A549 (cell line): ENCODE results near the gene CTNNA1. TPM values are rescaled to one million over a fixed set of nuclear protein-coding genes. Genes with fewer than 3 reads are reported as not detected.
"Not testable (repeated sequence)": the region's sequence is repeated elsewhere in the genome, so short reads cannot be mapped to it uniquely, and the experiment has no call there.

Source experiments
- ATAC-seq, 2 experiments: fragments of 200-7000 bp in 1 of 2; fragments of >200 bp in 1 of 2; cut with Nextera tagmentation in 1 of 2; cut with Tn5 transposase in 1 of 2; 3 replicates each; pipeline versions ENCODE4 v1.8.0 to v1.9.1; 2018 to 2020; ENCODE audit warnings: mild to moderate bottlenecking in 1 of 2, moderate library complexity in 1 of 2
- CTCF ChIA-PET: fragments of 300-600 bp; sonication (Branson Sonifier 250); formaldehyde crosslinking; extraction: SDS; loops from one replicate; lab custom pipeline; 2021; ENCODE audit warnings: antibody characterized with exemption, inconsistent platforms; lab: Yijun Ruan, JAX
- POLR2A ChIA-PET: fragments of 350-600 bp; formaldehyde crosslinking; extraction: SDS; loops from one replicate; lab custom pipeline; 2021; ENCODE audit warnings: antibody characterized with exemption, inconsistent platforms; lab: Yijun Ruan, JAX
- DNase-seq, 2 experiments: peaks; one replicate each; pipeline versions ENCODE4 v3.0.0 to v3.0.0-alpha.2; 2011 to 2016; ENCODE audit warnings: low read depth in 1 of 2, low spot score in 1 of 2
- FAIRE-seq: peaks from 2 replicates; lab custom pipeline; 2011; peaks lifted over from hg19 to GRCh38; lab: Jason Lieb, UNC
- H3K27ac ChIP-seq, 2 experiments: fragments of >200 bp; sonication (Bioruptor Twin); formaldehyde crosslinking; 3 replicates each; pipeline ENCODE4 v1.5.1; 2016 to 2017
- H3K4me1 ChIP-seq: fragments of >200 bp; sonication (Bioruptor Twin); formaldehyde crosslinking; 3 replicates; pipeline ENCODE4 v1.6.1; 2016
- H3K4me2 ChIP-seq: fragments of >200 bp; sonication (Bioruptor Twin); formaldehyde crosslinking; 3 replicates; pipeline ENCODE4 v1.6.1; 2016
- H3K4me3 ChIP-seq: fragments of >200 bp; sonication (Bioruptor Twin); formaldehyde crosslinking; 3 replicates; pipeline ENCODE4 v1.5.1; 2016
- H3K9me3 ChIP-seq: fragments of >200 bp; sonication (Bioruptor Twin); formaldehyde crosslinking; 3 replicates; pipeline ENCODE4 v1.6.1; 2016
- CEBPB ChIP-seq, 2 experiments: fragments of >200 bp in 1 of 2; sonication (Bioruptor Twin) in 1 of 2; formaldehyde crosslinking in 1 of 2; IDR thresholded peaks; 2 replicates each; pipeline ENCODE4 v1.6.1; 2012 to 2016
- ESRRA ChIP-seq: fragments of 150-350 bp; IDR thresholded peaks from 2 replicates; pipeline ENCODE4 v1.6.1; 2014; ENCODE audit warnings: mild to moderate bottlenecking, low read length, borderline replicate concordance
- GATA3 ChIP-seq: IDR thresholded peaks from 2 replicates; pipeline ENCODE4 v1.6.1; 2012; ENCODE audit warnings: borderline replicate concordance
- HDAC2 ChIP-seq: fragments of 200-600 bp; sonication (generic); IDR thresholded peaks from 2 replicates; pipeline ENCODE4 v1.6.1; 2016
- HOXA7 ChIP-seq: fragments of 250-450 bp; sonication (Bioruptor Pico); IDR thresholded peaks from 2 replicates; pipeline ENCODE4 v1.5.0; 2020; ENCODE audit warnings: mild to moderate bottlenecking, moderate library complexity
- HOXB5 ChIP-seq: fragments of 250-450 bp; sonication (Bioruptor Pico); IDR thresholded peaks from 2 replicates; pipeline ENCODE4 v1.5.0; 2020; ENCODE audit warnings: mild to moderate bottlenecking, moderate library complexity
- MAFK ChIP-seq: fragments of 450-650 bp; IDR thresholded peaks from 2 replicates; pipeline ENCODE4 v1.6.1; 2014; ENCODE audit not compliant: partially characterized antibody
- MAZ ChIP-seq: fragments of 150-350 bp; IDR thresholded peaks from 2 replicates; pipeline ENCODE4 v1.6.1; 2014; ENCODE audit warnings: antibody characterized with exemption, low read depth, low read length, borderline replicate concordance
- MYC ChIP-seq: IDR thresholded peaks from 2 replicates; pipeline ENCODE4 v1.6.1; 2012; ENCODE audit warnings: mild to moderate bottlenecking, inconsistent platforms, low read length, improper control_type of control experiment, borderline replicate concordance
- NR3C1 ChIP-seq: fragments of >200 bp; sonication (Bioruptor Twin); formaldehyde crosslinking; IDR thresholded peaks from 3 replicates; pipeline ENCODE4 v1.6.1; 2017
- PHF8 ChIP-seq: fragments of 200-600 bp; sonication (generic); IDR thresholded peaks from 2 replicates; pipeline ENCODE4 v1.6.1; 2016; ENCODE audit warnings: low read depth, mild to moderate bottlenecking, antibody characterized with exemption, moderate library complexity, borderline replicate concordance
- RAD21 ChIP-seq, 2 experiments: fragments of >200 bp in 1 of 2; sonication (Bioruptor Twin) in 1 of 2; formaldehyde crosslinking in 1 of 2; IDR thresholded peaks in 1 of 2; conservative IDR thresholded peaks in 1 of 2; 2 replicates in 1 of 2; 3 replicates in 1 of 2; pipeline ENCODE4 v1.6.1; 2012 to 2018; ENCODE audit warnings: inconsistent platforms in 1 of 2
- RARB ChIP-seq: fragments of 250-450 bp; sonication (Bioruptor Pico); IDR thresholded peaks from 2 replicates; pipeline ENCODE4 v1.8.0; 2021; ENCODE audit warnings: mild to moderate bottlenecking, moderate library complexity
- RCOR1 ChIP-seq: fragments of 150-350 bp; IDR thresholded peaks from 2 replicates; pipeline ENCODE4 v1.6.1; 2014; ENCODE audit warnings: antibody characterized with exemption, low read length, low read depth
- SREBF2 ChIP-seq: fragments of 450-650 bp; IDR thresholded peaks from 2 replicates; pipeline ENCODE4 v1.6.1; 2014; ENCODE audit warnings: mild to moderate bottlenecking, moderate library complexity
- TFCP2L1 ChIP-seq: fragments of 250-450 bp; sonication (Bioruptor Pico); IDR thresholded peaks from 2 replicates; pipeline ENCODE4 v1.5.0; 2021; ENCODE audit warnings: mild to moderate bottlenecking
- TP53 ChIP-seq: fragments of 250-450 bp; sonication (Bioruptor Pico); IDR thresholded peaks from 2 replicates; pipeline ENCODE4 v1.5.0; 2021; ENCODE audit warnings: mild to moderate bottlenecking, moderate library complexity
- WGBS: methylation state at CpG from one replicate; pipeline ENCODE4 v1.1.6; 2017; ENCODE audit errors: missing lambda C conversion rate; 5-methylcytosine and 5-hydroxymethylcytosine counted together
- polyA plus RNA-seq, 4 experiments: library from polyadenylated mRNA; depleted of rRNA in 3 of 4; stranded (reverse); fragments of >200 nt; fragmentation: RNase III in 1 of 4; extraction: RNeasy Plus Mini Kit Qiagen cat#74134 plus additional on column Dnase treatment in 1 of 4; gene quantifications; 2 replicates in 3 of 4; 3 replicates in 1 of 4; pipeline ENCODE4 v1.2.3, GENCODE V29; 2011 to 2017
- TF ChIP-seq, protein P1 (sequence below): IDR thresholded peaks from 2 replicates; pipeline ENCODE4 v1.6.1; 2012
- TF ChIP-seq, protein P2 (sequence below): fragments of 150-350 bp; IDR thresholded peaks from 2 replicates; pipeline ENCODE4 v1.6.1; 2014; ENCODE audit warnings: low read depth, mild to moderate bottlenecking, low read length

CTNNA1 gene
- polyA plus RNA-seq, 2 of the 4 experiments (the other 2 are of a cell fraction): 154 to 184 TPM

DNA sequence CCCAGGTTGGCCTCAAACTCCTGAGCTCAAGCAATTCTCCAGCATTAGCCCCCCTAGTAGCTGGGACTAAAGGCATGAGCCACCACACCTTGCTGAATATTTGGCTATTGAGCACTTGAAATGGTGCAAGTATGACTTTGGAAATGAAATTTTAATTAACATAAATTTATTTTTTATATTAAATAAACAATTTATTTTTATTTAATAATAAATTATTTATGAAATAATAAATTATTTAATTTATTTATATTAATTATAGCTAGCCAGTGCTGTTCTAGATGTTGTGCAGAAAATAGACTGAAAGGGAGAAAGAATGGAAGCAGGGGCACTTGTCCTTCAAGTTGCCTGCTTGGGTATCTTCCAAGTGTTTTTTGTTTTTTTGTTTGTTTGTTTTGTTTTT, 40.0 kb upstream of the CTNNA1 start:
- DNase-seq (no peak), FAIRE-seq (no peak), ATAC-seq (no peak)
- H3K4me2 ChIP-seq: no peak overlapping the region
- H3K27ac ChIP-seq: no peak overlapping the region
- TF ChIP-seq ESRRA (no peak), HOXA7 (no peak), SREBF2 (no peak), MYC (no peak), RCOR1 (no peak), HDAC2 (no peak)
- TF ChIP-seq, protein P1, sequence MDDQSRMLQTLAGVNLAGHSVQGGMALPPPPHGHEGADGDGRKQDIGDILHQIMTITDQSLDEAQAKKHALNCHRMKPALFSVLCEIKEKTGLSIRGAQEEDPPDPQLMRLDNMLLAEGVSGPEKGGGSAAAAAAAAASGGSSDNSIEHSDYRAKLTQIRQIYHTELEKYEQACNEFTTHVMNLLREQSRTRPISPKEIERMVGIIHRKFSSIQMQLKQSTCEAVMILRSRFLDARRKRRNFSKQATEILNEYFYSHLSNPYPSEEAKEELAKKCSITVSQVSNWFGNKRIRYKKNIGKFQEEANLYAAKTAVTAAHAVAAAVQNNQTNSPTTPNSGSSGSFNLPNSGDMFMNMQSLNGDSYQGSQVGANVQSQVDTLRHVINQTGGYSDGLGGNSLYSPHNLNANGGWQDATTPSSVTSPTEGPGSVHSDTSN: no peak
- POLR2A ChIA-PET: no interaction called here
- CTCF ChIA-PET: interaction anchor here (2.5 kb wide), 1 partner anchor 11 kb away, joined by 6 read pairs; no protein-coding TSS in a partner anchor
- no peaks in the 10 kb centered on the region for H3K9me3 ChIP-seq
- no peak overlapping the region for H3K4me3 ChIP-seq
- peaks cover 15% of the 10 kb centered on the region for H3K4me1 ChIP-seq

DNA sequence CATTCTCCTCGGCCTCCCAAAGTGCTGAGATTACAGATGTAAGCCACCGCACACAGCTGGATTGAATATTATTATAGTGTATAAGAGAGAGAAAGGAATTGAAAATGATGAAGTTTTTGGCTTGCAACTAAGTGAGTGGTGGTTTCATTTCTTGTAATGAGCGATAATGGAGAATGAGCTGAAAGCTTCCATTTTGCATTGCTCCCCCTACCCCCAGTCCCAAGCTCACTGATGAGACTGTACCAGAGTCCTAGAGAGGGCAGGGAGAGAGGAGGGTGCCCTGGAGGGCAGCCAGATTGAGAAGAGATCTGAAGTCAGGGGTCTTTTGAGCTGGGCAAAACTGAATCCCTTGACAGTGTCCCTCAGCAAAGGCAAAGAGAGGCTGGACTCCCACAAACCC, 38.5 kb upstream of the CTNNA1 start:
- Histone ChIP-seq H3K4me2 (no peak overlapping the region), H3K9me3 (no peaks in the 10 kb centered on the region), H3K27ac (no peak overlapping the region), H3K4me3 (no peak overlapping the region), H3K4me1 (peaks cover 15% of the 10 kb centered on the region)
- 88% methylated on average over 3 of the region's 3 CpGs for WGBS
- no peak for FAIRE-seq
- ChIA-PET POLR2A (interaction anchor here (0.6 to 1.0 kb wide), 2 partner anchors 49 to 139 kb away, joined by 3 read pairs; partner anchors contain the start of gene HSPA9), CTCF (interaction anchor here (0.8 to 2.5 kb wide), 4 partner anchors 9 to 74 kb away, joined by 3 to 6 read pairs (median 3); no protein-coding TSS in a partner anchor)
- ATAC-seq: no peak
- DNase-seq: no peak
- no peak for TF ChIP-seq RARB (CRISPR knock-in tag)
- TF ChIP-seq PHF8: no peak
- no peak for TF ChIP-seq TP53
- no peak for TF ChIP-seq CEBPB (IDR thresholded peaks at IDR 0.05)
- no peak for TF ChIP-seq TFCP2L1 (CRISPR knock-in tag)
- TF ChIP-seq, protein P2, sequence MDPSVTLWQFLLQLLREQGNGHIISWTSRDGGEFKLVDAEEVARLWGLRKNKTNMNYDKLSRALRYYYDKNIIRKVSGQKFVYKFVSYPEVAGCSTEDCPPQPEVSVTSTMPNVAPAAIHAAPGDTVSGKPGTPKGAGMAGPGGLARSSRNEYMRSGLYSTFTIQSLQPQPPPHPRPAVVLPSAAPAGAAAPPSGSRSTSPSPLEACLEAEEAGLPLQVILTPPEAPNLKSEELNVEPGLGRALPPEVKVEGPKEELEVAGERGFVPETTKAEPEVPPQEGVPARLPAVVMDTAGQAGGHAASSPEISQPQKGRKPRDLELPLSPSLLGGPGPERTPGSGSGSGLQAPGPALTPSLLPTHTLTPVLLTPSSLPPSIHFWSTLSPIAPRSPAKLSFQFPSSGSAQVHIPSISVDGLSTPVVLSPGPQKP: no peak
- no peak for TF ChIP-seq RAD21 (conservative IDR thresholded peaks at IDR 0.05 in 1 of 2, IDR thresholded peaks at IDR 0.05 in 1 of 2)
- TF ChIP-seq NR3C1: no peak
- no peak for TF ChIP-seq MAZ

DNA sequence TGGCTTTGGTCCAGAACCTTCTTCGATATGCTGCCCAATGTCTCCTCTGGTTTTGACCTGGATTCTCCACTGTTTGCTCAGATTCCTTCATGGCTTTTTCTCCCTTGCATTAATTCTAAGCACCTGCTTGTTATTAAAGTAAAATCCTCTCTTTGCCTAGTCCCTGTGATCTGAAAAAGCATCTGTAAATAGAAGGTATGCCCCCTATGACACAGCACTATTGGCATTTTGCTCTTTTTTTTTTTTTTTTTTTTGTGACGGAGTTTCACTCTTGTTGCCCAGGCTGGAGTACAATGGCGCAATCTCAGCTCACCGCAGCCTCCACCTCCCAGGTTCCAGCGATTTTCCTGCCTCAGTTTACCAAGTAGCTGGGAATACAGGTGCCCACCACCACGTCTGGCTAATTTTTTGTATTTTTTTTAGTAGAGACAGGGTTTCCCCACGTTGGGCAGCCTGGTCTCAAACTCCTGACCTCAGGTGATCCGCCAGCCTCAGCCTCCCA, 37.2 kb upstream of the CTNNA1 start:
- POLR2A ChIA-PET: interaction anchor here (1.0 kb wide), 1 partner anchor 140 kb away, joined by 3 read pairs; the partner anchor contains the start of gene HSPA9
- not testable (repeated sequence) for DNase-seq
- H3K27ac ChIP-seq: peak overlapping the region; percentile 10 to 62; a peak in 3 of 6 replicates

DNA sequence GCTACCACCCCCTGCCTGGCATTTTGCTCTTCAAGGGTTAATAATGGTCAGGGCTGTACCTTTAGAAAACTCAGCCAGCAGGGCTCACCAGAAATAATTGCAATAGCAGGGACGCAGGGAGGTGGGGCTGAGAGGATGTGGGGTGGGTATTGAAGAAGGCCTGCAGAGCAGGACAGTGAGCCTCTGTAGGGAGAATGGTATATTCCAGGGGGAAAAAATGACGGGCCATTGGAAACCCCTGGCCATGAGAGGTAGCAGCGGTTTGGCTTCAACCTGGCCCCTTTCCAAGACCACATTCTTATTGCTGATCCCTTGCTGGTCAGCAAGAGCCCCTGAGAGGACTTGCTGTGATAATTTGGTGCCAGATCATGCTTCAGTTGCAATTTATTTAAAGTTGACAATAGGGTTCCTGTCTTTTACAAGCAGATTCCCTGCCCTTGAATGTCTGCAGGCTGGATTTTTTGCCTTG, 36.7 kb upstream of the CTNNA1 start:
- TF ChIP-seq, protein P1: no peak
- no peak for TF ChIP-seq NR3C1
- no peak for TF ChIP-seq HOXB5
- TF ChIP-seq GATA3: no peak
- TF ChIP-seq SREBF2: no peak
- peak overlapping the region; percentile 48 for H3K4me2 ChIP-seq

More for the DNA sequence above, 37.2 kb upstream of the CTNNA1 start:
- CTCF ChIA-PET: interaction anchor here (1.1 kb wide), 1 partner anchor 10 kb away, joined by 3 read pairs; no protein-coding TSS in a partner anchor
- H3K4me3 ChIP-seq, FAIRE-seq, H3K9me3 ChIP-seq: not testable (repeated sequence)
- peaks cover 15% of the 10 kb centered on the region for H3K4me1 ChIP-seq
- ATAC-seq: peak; percentile 35 to 57; a peak in 3 of 6 replicates
- peak overlapping the region; percentile 48 for H3K4me2 ChIP-seq
- peak in 1 of 2 experiments; percentile 26; a peak in 1 of 4 replicates for TF ChIP-seq CEBPB (IDR thresholded peaks at IDR 0.05)
- peak; percentile 30 for TF ChIP-seq MAFK
- 45% methylated on average over 8 of the region's 8 CpGs for WGBS

More for the DNA sequence above, 36.7 kb upstream of the CTNNA1 start:
- Histone ChIP-seq H3K4me3 (no peak overlapping the region), H3K27ac (peak overlapping the region; percentile 10 to 62; a peak in 3 of 6 replicates), H3K4me1 (peaks cover 15% of the 10 kb centered on the region), H3K9me3 (no peaks in the 10 kb centered on the region)
- FAIRE-seq (no peak), DNase-seq (peak in 1 of 2 experiments; percentile 30), ATAC-seq (peak; percentile 63 to 75; a peak in 5 of 6 replicates)
- 21% methylated on average over 3 of the region's 3 CpGs for WGBS
- CTCF ChIA-PET: no interaction called here
- POLR2A ChIA-PET: no interaction called here
